Left forelimb (tissue), 1 donor: Measurements from ENCODE around the gene AMZ1.
"Not testable (repeated sequence)": the region's sequence is repeated elsewhere in the genome, so short reads cannot be mapped to it uniquely, and the experiment has no call there.

Experiments
- DNase-seq: peaks from one replicate; pipeline ENCODE4 v3.0.0-alpha.2; 2018; ENCODE audit warnings: low spot score

AMZ1 gene

GRCh38 chr7:2729031-2729892 is 41.3 kb downstream of the AMZ1 start:
- no peak for DNase-seq

- DNase-seq, result peak; percentile 47
Measured at GRCh38 chr7:2729893-2730716, 42.1 kb downstream of the AMZ1 start.

- peak; percentile 49 for DNase-seq
Measured at GRCh38 chr7:2730846-2731770, 43.1 kb downstream of the AMZ1 start.

GRCh38 chr7:2732388-2732787 is 44.4 kb downstream of the AMZ1 start:
- no peak for DNase-seq

- peak; percentile 58 for DNase-seq
Measured at GRCh38 chr7:2732959-2733584, 45.1 kb downstream of the AMZ1 start.

GRCh38 chr7:2734084-2734686 is 46.2 kb downstream of the AMZ1 start:
- peak; percentile 38 for DNase-seq

- peak; percentile 64 for DNase-seq
Measured at GRCh38 chr7:2734751-2735571, 47.0 kb downstream of the AMZ1 start.

- peak; percentile 49 for DNase-seq
Measured at GRCh38 chr7:2735744-2736143, 47.7 kb downstream of the AMZ1 start.

GRCh38 chr7:2736411-2736914 is 48.5 kb downstream of the AMZ1 start:
- DNase-seq, result peak; percentile 38

- DNase-seq, result peak; percentile 17
Measured at GRCh38 chr7:2737005-2737743, 49.2 kb downstream of the AMZ1 start.

GRCh38 chr7:2737771-2738540 is 50.0 kb downstream of the AMZ1 start:
- DNase-seq, result peak; percentile 62

GRCh38 chr7:2738766-2739549 is 51.0 kb downstream of the AMZ1 start:
- peak; percentile 42 for DNase-seq

GRCh38 chr7:2743523-2744185 is 55.7 kb downstream of the AMZ1 start:
- DNase-seq, result not testable (repeated sequence)

- DNase-seq, result not testable (repeated sequence)
Measured at GRCh38 chr7:2748684-2749083, 60.7 kb downstream of the AMZ1 start.

- DNase-seq, result no peak
Measured at GRCh38 chr7:2750004-2750407, 62.0 kb downstream of the AMZ1 start.

- DNase-seq, result no peak
Measured at GRCh38 chr7:2751086-2751485, 63.1 kb downstream of the AMZ1 start.

- DNase-seq, result no peak
Measured at GRCh38 chr7:2753148-2753547, 65.1 kb downstream of the AMZ1 start.
